HG03139 (cell line): ENCODE measurements around the gene PLTP.
A peak's percentile ranks its signal among the peaks of the same experiment; 100 is the strongest.
"Not testable (repeated sequence)": the region's sequence is repeated elsewhere in the genome, so short reads cannot be mapped to it uniquely, and the experiment has no call there.

Source experiments
- ATAC-seq: cut with Tn5 transposase; IDR thresholded peaks from one replicate; pipeline ENCODE4 v1.9.1; 2021; ENCODE audit not compliant: unreplicated experiment

Gene PLTP

DNA sequence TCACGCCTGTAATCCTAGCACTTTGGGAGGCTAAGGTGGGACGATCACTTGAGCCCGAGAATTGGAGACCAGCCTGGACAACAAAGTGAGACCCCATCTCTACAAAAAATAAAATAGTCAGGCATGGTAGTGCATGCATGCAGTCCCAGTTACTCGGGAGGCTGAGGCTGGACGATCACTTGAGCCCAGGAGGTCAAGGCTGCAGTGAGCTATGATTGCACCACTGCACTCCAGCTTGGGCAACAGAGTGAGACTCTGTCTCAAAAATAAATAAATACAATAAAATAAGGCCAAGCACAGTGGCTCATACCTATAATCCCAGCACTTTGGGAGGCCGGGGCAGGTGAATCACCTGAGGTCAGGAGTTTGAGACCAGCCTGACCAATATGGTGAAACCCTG is 10.6 kb downstream of the PLTP start:
- not testable (repeated sequence) for ATAC-seq

- no peak for ATAC-seq
Measured at GRCh38 chr20:45899046-45899835, 12.7 kb downstream of the PLTP start.

DNA sequence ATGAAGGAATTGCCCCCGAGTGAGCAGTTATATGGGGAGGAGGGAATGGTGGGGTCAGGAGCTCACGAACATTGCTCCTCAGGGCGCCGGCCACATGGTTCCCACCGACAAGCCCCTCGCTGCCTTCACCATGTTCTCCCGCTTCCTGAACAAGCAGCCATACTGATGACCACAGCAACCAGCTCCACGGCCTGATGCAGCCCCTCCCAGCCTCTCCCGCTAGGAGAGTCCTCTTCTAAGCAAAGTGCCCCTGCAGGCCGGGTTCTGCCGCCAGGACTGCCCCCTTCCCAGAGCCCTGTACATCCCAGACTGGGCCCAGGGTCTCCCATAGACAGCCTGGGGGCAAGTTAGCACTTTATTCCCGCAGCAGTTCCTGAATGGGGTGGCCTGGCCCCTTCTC is 13.7 kb downstream of the PLTP start:
- ATAC-seq: no peak

DNA sequence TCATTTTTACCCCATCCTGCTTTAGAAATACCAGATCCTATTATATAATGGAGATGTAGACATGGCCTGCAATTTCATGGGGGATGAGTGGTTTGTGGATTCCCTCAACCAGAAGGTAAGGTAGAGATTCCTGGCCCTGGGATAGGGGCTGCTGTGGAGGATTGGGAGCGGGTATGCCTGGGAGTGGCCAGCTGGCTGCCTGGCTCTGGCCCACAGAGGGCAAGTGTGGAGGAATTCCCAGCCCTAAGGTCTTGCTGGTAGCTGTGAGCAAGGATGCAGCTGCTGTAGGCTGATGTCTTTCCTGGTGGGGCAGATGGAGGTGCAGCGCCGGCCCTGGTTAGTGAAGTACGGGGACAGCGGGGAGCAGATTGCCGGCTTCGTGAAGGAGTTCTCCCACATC is 14.3 kb downstream of the PLTP start:
- no peak for ATAC-seq

- ATAC-seq: no peak
Measured at GRCh38 chr20:45897289-45897688, 14.7 kb downstream of the PLTP start.

DNA sequence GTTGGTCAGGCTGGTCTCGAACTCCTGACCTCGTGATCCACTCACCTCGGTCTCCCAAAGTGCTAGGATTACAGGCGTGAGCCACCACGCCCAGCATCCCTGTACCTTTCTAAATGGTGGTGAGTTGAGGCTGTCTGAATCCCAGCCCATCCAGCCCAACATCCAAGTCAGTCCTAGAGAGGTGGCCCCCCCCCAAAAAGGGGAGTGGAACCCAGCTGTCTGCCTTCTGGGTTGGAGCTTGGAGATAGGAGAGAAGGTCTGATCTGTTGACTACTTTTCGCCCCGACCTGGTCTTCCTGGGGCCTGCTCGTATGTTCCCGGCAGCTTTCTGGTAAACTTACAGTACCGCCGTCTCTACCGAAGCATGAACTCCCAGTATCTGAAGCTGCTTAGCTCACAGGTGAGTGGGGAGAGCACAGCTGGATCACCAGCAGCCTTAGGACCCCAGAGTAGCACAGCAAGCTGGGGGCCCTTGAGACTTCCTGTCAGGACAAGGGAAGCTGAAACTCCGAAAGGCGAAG is 15.3 kb downstream of the PLTP start:
- no peak for ATAC-seq

GRCh38 chr20:45894797-45895196 is 17.2 kb downstream of the PLTP start:
- ATAC-seq: no peak

DNA sequence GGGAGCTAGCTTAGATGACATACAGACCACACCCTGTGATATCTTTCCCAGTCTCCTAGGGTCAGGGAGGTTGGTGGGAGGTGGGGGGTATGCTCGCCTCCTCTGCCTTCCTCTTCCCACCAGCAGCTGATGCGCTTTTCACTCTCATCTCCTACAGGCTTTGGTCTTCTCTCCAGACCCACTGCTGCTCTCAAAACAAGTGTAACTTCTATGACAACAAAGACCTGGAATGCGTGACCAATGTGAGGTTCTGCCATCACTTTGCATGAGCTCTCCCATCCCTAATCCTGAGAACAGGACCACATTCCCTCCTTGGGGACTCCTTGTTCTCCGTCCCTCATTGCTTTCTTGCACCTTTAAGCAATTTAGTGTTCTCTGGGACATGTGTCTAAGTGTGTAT is 18.1 kb downstream of the PLTP start:
- ATAC-seq: no peak

GRCh38 chr20:45892828-45893500 is 19.0 kb downstream of the PLTP start:
- ATAC-seq: no peak

- no peak for ATAC-seq
Measured at GRCh38 chr20:45892049-45892825, 19.7 kb downstream of the PLTP start.

DNA sequence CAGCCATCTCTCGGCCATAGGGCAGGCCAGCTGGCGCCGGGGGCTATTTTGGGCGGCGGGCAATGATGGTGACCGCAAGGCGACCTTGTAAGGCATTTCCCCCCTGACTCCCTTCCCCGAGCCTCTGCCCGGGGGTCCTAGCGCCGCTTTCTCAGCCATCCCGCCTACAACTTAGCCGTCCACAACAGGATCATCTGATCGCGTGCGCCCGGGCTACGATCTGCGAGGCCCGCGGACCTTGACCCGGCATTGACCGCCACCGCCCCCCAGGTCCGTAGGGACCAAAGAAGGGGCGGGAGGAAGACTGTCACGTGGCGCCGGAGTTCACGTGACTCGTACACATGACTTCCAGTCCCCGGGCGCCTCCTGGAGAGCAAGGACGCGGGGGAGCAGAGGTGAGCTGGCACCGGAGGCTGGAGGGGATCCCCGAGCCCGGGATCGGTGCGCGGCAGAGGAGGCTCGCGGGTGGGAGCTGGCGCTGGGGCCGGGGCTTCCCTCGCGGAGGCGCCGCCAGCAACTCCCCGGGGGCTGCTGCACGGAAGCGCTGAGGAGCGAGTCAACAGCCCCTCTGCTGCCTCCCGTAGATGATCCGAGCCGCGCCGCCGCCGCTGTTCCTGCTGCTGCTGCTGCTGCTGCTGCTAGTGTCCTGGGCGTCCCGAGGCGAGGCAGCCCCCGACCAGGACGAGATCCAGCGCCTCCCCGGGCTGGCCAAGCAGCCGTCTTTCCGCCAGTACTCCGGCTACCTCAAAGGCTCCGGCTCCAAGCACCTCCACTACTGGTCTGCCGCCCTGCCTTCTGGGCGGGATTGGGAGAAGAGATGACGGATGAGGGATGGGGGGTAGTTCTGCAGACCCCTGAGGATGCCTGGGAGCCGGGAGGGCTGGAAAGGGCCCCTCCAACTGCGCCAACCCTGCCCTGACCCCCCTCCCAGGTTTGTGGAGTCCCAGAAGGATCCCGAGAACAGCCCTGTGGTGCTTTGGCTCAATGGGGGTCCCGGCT is 20.7 kb downstream of the PLTP start, which contains the start of the genes CTSA and NEURL2:
TSS of gene CTSA (plus strand) at position 351 of the 999 bp plus-strand sequence. CDS start at position 585, 234 bp downstream.
TSS of gene NEURL2 (minus strand) at position 224 of the 999 bp plus-strand sequence. CDS start at position 7, 217 bp downstream.
- ATAC-seq: peak; percentile 69

DNA sequence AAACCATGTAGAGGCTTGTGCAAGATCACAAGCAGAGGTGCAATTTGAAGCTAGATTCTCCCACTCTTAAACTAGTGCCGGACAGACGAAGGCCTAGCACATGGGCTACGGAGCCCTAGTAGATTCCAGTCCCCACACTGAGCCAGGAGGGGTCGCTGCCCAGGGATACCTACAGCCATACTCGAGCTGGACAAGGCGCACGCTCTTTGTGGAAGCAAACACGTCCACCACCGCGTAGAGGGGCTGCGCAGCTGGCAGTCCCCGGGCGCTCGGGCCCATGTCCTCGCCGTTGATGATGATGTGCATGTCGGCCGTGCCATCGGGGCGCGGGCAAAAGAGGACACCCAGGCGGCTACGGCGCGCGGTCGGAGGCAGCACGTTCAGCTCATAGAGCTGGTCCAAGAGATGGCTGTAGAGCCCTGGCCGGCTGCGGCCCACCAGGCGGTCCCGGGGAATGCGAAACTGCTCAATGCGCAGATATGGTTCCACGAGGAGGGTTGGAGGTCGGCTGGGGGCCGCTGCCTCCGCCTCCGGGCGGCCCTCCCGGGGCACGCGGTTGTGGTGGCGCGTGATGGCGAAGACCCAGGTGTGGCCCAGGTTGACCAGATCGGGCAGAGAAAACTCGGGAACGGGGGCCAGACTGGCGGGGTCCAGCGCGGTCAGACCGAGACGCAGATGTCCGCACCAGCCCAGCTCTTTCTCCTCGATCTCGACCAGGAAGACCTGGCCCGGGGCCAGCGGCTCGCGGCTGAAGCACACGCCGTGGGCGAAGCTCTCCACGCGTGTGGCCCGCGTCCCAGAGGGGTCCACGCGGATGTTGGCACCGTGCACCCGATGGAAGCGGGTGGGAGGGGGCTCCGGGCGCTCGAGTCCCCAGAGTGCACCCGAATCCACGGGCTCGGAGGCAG is 21.6 kb downstream of the PLTP start:
- no peak for ATAC-seq

DNA sequence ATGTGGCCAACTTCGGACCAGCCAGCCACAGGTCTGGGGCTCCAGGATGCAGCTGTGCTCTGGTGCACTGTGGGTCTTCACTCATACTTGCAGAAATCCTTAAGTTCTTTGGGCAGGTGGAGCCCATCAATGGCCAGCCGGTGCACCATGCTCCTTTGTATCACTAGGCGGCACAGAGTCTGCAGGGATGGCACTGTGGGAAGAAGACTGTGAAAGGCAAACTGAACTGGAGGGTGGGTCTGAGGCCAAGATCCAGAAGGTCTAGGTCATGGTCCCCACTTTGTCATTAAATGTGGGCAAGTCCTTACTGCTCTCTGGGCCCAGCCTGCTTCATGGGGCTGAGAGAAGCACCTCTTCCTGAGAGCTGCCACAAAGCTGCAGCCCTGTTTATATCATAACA is 23.3 kb downstream of the PLTP start:
- ATAC-seq: no peak

GRCh38 chr20:45887346-45887715 is 24.6 kb downstream of the PLTP start, which contains the start of gene SPATA25:
TSS of gene SPATA25 (minus strand) at chr20:45887622. CDS start at chr20:45887590, 32 bp downstream.
- no peak for ATAC-seq

- ATAC-seq: no peak
Measured at GRCh38 chr20:45886590-45887345, 25.2 kb downstream of the PLTP start.

DNA sequence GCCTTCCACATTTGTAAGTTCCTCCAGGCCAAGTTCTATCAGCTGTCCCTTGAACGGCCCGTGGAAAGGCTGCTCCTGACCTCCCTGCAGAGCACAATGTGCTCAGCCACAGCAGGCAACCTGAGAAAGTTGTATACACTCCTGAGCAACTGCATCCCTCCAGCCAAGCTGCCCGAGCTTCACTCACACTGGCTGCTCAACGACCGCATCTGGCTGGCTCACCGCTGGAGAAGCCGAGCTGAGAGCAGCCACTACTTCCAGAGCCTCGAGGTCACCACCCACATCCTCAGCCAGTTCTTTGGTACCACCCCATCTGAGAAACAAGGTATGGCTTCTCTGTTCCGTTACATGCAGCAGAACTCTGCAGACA is 28.9 kb downstream of the PLTP start:
- no peak for ATAC-seq

DNA sequence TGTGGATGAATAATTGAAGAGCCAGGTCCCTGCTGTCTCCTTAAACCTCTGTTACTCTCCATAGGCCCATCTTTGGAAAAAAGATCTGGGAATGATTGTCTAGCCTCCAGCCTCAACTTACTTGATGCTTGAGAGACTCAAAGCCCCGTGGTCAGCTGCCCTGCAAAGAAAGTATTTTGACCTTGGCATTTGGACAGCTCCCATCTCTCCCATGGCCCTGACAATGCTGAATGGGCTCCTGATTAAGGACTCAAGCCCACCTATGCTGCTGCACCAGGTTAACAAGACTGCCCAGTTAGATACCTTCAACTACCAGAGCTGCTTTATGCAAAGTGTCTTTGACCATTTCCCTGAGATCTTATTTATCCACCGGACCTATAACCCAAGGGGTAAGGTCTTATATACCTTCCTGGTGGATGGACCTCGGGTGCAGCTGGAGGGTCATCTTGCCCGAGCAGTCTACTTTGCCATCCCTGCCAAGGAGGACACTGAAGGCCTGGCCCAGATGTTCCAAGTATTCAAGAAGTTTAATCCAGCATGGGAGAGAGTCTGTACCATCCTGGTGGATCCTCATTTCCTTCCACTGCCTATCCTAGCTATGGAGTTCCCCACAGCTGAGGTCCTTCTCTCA is 29.4 kb downstream of the PLTP start:
- ATAC-seq: no peak
